ENCODE results near the gene ITIH3.

Gene ITIH3

GRCh38 chr3:52845157-52845556 is 50.6 kb downstream of the ITIH3 start:
- DNase-seq (ENCODE audit: low read depth): no peak

DNA sequence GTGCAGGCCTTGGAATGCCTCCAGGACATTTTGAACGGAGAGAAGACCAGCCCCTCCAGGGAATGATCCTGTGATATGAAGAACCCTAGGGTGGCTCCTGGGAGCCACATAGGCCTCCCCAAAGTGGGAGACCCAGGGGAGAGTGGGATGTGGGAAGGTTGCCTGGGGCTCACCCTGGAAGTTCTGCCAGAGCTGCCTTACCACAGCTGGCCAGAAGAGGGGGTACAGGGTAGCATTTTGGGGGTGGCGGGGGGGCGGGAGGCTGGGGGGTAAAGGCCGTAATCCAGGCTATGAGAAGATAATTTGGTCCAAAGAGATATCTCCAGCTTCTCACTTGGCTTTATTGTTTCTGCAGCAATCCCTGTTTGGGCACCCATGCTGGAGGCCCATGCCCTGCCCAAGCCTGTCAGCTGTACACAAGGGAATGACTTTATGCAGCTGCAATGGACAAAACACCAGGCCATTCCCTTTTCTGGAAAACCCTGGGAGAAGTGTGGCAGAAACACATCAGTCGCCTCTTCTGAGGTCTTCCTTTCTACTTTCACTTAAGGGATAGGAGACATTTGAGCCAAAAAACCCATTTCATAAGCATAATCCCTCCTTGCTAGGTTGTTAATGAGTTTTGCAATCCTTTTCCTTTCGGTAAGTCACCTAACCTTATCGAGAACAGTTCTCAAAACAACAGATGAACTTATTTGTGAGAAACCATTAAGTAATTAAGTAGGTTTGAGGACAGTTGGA is 51.3 kb downstream of the ITIH3 start:
- DNase-seq (ENCODE audit: low read depth): no peak

DNA sequence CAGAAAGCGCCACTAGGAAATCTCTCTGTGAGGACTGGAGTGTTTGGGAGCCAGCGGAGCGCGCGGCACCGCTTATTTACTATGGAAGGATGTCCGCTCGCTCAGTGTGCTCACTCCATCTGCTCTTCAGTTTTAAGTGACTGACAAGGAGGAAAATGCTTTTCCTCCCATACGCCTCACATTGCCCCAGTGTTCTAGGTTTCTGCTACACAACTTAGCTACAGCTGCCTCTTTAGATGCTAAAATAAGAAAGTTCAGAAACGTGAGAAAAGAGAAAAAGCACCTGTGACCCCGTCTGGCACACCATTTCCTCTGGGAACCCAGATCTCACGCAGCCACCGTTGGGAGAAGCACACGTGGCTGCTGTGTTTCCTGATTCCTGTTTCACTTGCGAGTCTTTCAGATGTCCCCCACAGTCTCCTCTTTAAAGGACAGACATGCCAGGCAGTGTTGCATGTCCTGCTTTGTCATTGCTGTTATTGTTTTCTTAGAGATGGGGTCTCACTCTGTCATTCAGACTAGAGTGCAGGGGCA is 51.9 kb downstream of the ITIH3 start:
- DNase-seq (ENCODE audit: low read depth): no peak

- DNase-seq (ENCODE audit: low read depth): no peak
Observed at GRCh38 chr3:52847241-52847640, 52.6 kb downstream of the ITIH3 start.

DNA sequence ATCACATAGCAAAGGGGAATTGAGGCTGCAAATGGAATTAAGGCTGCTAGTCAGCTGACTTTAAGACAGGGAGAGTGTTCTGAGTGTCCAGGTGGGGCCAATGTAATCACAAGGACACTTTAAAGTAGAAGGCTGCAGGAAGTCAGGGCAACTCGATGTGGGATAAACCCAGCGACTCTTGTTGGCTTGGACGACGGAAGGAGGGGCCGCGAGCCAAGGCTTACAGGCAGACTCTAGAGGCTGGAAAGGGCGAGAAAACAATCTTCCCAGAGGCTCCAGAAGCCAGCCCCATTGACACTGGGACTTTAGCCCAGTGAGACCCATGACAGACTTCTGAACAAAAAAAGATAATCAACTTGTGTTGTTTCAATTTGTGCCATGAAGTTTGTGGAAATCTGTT is 53.1 kb downstream of the ITIH3 start:
- no peak for DNase-seq (ENCODE audit: low read depth)

GRCh38 chr3:52848617-52849016 is 54.0 kb downstream of the ITIH3 start:
- no peak for DNase-seq (ENCODE audit: low read depth)

DNA sequence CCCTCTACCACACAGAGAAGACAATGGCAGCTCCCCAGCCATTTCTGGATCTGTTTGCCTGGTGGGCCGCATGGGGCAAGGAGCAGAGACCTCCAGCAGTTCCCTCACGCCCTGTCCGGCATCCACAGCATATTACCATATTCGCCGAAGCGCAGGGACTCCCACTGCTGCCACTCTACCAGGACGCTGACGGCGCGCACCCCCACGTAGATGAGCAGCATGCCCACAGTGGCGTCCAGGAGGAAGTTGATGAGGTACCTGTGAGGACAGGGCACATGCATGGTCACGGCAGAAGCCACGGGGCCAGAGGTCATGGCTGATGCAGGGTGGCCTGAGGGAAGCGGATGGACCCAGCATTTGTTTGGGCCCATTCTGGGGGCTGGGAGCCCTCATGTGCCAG is 55.1 kb downstream of the ITIH3 start:
- DNase-seq (ENCODE audit: low read depth): no peak

- DNase-seq (ENCODE audit: low read depth): no peak
Observed at GRCh38 chr3:52851348-52851747, 56.8 kb downstream of the ITIH3 start.

DNA sequence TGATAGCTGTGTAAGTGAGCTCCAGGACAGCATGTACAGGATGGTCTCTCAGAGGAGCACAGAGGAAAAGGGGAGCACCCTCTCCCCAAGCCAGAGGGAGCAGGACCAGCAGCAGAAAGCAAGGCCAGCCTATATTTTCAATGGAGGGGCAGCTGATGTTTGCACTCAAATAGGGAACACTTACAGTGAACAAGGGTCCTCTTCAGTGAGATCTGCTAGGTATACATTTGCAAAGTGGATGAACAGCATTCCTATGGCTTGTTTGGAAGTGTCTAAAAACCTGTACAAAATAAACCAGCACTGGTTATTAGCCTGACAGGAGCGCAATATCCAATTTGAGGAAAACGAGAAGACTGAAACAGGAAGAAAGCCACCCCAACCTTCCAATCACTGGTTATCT is 57.8 kb downstream of the ITIH3 start:
- DNase-seq (ENCODE audit: low read depth): no peak

- no peak for DNase-seq (ENCODE audit: low read depth)
Observed at GRCh38 chr3:52854013-52854412, 59.4 kb downstream of the ITIH3 start.

- no peak for DNase-seq (ENCODE audit: low read depth)
Observed at GRCh38 chr3:52856666-52857065, 62.1 kb downstream of the ITIH3 start.

DNA sequence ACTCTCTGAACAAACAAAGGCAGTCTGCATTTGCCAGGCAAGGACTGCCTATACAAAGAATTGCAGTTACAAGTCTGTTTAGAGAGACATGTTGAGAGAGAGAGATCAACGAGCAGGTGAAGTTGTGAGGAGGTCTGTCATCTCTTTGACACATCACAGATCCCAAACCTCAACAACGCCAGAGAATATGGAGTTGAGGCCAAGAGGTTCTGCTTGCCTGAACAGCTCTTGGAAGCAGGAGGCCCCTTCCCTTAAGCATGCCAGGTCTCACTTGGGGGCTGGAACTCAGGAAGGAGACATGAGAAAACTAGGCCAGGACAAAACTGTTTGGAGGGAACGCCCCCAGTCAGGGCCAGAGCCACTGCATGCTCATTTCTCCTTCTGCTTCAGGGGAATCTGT is 62.5 kb downstream of the ITIH3 start:
- no peak for DNase-seq (ENCODE audit: low read depth)

- DNase-seq (ENCODE audit: low read depth): no peak
Observed at GRCh38 chr3:52857864-52858263, 63.3 kb downstream of the ITIH3 start.
